CD14-positive monocyte (primary cell): Measurements from ENCODE around the gene ALKAL2. TPM values are rescaled to one million over a fixed set of nuclear protein-coding genes. Genes with fewer than 3 reads are reported as not detected.

Experiments used
- DNase-seq, 3 donors: peaks; one replicate each; pipeline ENCODE4 v3.0.0-alpha.2; 2011 to 2022
- H2AFZ ChIP-seq: 2 replicates; pipeline ENCODE4 v1.6.0; 2012; ENCODE audit warnings: mild to moderate bottlenecking, low read depth, low read length, inconsistent platforms; ENCODE audit not compliant: insufficient read depth, poor library complexity, severe bottlenecking
- H3K27ac ChIP-seq, 2 donors: 1 replicate in 1 of 2; 2 replicates in 1 of 2; pipeline ENCODE4 v1.5.1; 2012 to 2013; ENCODE audit warnings: low read length in 2 of 2, control low read depth in 1 of 2, inconsistent platforms in 1 of 2, low read depth in 1 of 2, mild to moderate bottlenecking in 1 of 2
- H3K27me3 ChIP-seq, 2 donors: one replicate each; pipeline versions ENCODE4 v1.6.0 to v1.6.1; 2011 to 2013; ENCODE audit warnings: low read length in 2 of 2; ENCODE audit not compliant: control insufficient read depth in 2 of 2, insufficient read depth in 2 of 2
- H3K36me3 ChIP-seq, 2 donors: replicated peaks in 1 of 2; 1 replicate in 1 of 2; 2 replicates in 1 of 2; pipeline versions ENCODE4 v1.5.1 to v1.6.1; 2012 to 2013; ENCODE audit warnings: low read length in 2 of 2, control low read depth in 1 of 2, inconsistent platforms in 1 of 2, mild to moderate bottlenecking in 1 of 2; ENCODE audit not compliant: insufficient read depth in 2 of 2, control insufficient read depth in 1 of 2
- H3K4me1 ChIP-seq, 2 donors: 1 replicate in 1 of 2; 2 replicates in 1 of 2; pipeline versions ENCODE4 v1.5.1 to v1.6.1; 2012 to 2013; ENCODE audit warnings: low read length in 2 of 2, control low read depth in 1 of 2, inconsistent platforms in 1 of 2, mild to moderate bottlenecking in 1 of 2, moderate library complexity in 1 of 2; ENCODE audit not compliant: insufficient read depth in 2 of 2, control insufficient read depth in 1 of 2
- H3K4me2 ChIP-seq: replicated peaks from 2 replicates; pipeline ENCODE3; 2012; ENCODE audit warnings: low read length, moderate library complexity, mild to moderate bottlenecking; ENCODE audit not compliant: poor library complexity, severe bottlenecking; ENCODE audit errors: extremely low read depth
- H3K4me3 ChIP-seq, 3 experiments: fragments of 200-600 bp in 1 of 3; sonication (generic) in 1 of 3; replicated peaks in 1 of 3; 1 replicate in 2 of 3; 2 replicates in 1 of 3; pipeline ENCODE4 v1.5.1; 2011 to 2013; ENCODE audit warnings: low read length in 3 of 3, mild to moderate bottlenecking in 3 of 3, control low read depth in 2 of 3, low read depth in 2 of 3, inconsistent platforms in 1 of 3, moderate library complexity in 1 of 3
- H3K79me2 ChIP-seq: 2 replicates; pipeline ENCODE4 v1.6.0; 2012; ENCODE audit warnings: mild to moderate bottlenecking, control low read depth, inconsistent platforms, low read length, moderate library complexity; ENCODE audit not compliant: insufficient read depth
- H3K9ac ChIP-seq: 2 replicates; pipeline ENCODE4 v1.6.0; 2017; ENCODE audit warnings: low read length, mild to moderate bottlenecking; ENCODE audit not compliant: insufficient read depth, poor library complexity, severe bottlenecking
- H3K9me3 ChIP-seq, 2 donors: replicated peaks in 1 of 2; 1 replicate in 1 of 2; 2 replicates in 1 of 2; pipeline versions ENCODE4 v1.5.1 to v1.6.1; 2012 to 2013; ENCODE audit warnings: low read length in 2 of 2, control low read depth in 1 of 2; ENCODE audit not compliant: control insufficient read depth in 1 of 2, insufficient read depth in 1 of 2
- H4K20me1 ChIP-seq: 2 replicates; pipeline ENCODE4 v1.6.0; 2012; ENCODE audit warnings: mild to moderate bottlenecking, low read length, control low read depth, moderate library complexity; ENCODE audit not compliant: insufficient read depth
- H3K27ac Mint-ChIP-seq, 7 donors: one replicate each; pipeline ENCODE4 v1.8.0; 2020; ENCODE audit warnings: mild to moderate bottlenecking in 7 of 7, mixed read lengths in 7 of 7, moderate library complexity in 6 of 7, inconsistent platforms in 2 of 7
- H3K27me3 Mint-ChIP-seq, 3 donors: one replicate each; pipeline ENCODE4 v1.8.0; 2021 to 2022; ENCODE audit warnings: low read depth in 3 of 3, mild to moderate bottlenecking in 3 of 3, mixed read lengths in 3 of 3, moderate library complexity in 3 of 3, inconsistent platforms in 1 of 3
- H3K36me3 Mint-ChIP-seq, 2 donors: one replicate each; pipeline ENCODE4 v1.8.0; 2020; ENCODE audit warnings: mixed read lengths in 2 of 2, inconsistent platforms in 1 of 2, mild to moderate bottlenecking in 1 of 2
- H3K4me1 Mint-ChIP-seq: one replicate; pipeline ENCODE4 v1.8.0; 2020; ENCODE audit warnings: mild to moderate bottlenecking, mixed read lengths
- H3K4me3 Mint-ChIP-seq, 2 donors: one replicate each; pipeline ENCODE4 v1.8.0; 2020; ENCODE audit warnings: mild to moderate bottlenecking in 2 of 2, mixed read lengths in 2 of 2, moderate library complexity in 1 of 2
- H3K9me3 Mint-ChIP-seq, 7 donors: one replicate each; pipeline ENCODE4 v1.8.0; 2020 to 2022; ENCODE audit warnings: mixed read lengths in 7 of 7, mild to moderate bottlenecking in 6 of 7, moderate library complexity in 6 of 7, inconsistent platforms in 2 of 7
- WGBS: methylation state at CpG from one replicate; pipeline ENCODE4 v1.1.5; 2013; ENCODE audit warnings: missing lambda C conversion rate; ENCODE audit not compliant: insufficient coverage; 5-methylcytosine and 5-hydroxymethylcytosine counted together
- intact Hi-C, 2 donors: fragments of 100-400 bp; cut with micrococcal nuclease; formaldehyde crosslinking; loops; one replicate each; pipeline versions ENCODE4 v1.15.0 to v1.15.1; 2023
- polyA plus RNA-seq, 3 donors: library from polyadenylated mRNA; depleted of rRNA in 1 of 3; unstranded in 2 of 3; stranded (reverse) in 1 of 3; fragments of 300-500 nt in 2 of 3; fragments of >200 nt in 1 of 3; fragmentation: Illumina TruSeq in 2 of 3; gene quantifications; 1 replicate in 2 of 3; 2 replicates in 1 of 3; pipeline ENCODE4 v1.2.3, GENCODE V29; 2012 to 2021
- TF ChIP-seq, protein P1 (sequence below): fragments of 200-600 bp; IDR thresholded peaks from one replicate; pipeline ENCODE4 v1.8.0; 2022; ENCODE audit warnings: antibody characterized with exemption, mild to moderate bottlenecking

ALKAL2 gene
- polyA plus RNA-seq, 3 donors = not detected

DNA sequence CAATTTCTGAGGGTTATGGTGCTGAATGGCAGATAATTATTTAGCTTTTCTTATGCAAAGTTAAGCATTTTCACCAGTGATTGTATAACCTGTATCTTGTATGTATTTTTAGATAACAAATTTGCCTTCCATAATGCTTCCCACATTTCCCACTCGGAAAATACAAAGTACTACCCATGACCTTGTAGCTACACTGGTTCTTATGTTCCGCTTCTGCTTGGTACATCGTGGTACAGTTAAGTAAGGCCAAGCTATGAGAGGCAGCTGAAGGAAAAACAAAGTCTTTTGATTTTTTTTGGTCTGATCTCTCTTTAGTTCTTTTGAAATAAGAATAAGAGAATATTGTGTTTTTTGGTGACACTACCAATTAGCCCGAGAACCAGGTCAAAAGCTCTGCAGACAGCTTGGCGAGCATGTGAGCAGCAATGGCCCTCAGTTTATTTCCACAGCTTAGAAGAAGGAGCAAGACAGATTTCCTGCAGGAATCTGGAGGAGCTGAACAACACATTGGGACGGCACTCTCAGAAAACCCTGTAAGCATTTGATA is 50.8 kb downstream of the ALKAL2 start:
- Histone ChIP-seq H3K27ac (no peak overlapping the region), H3K79me2 (no peaks in the 10 kb centered on the region), H3K4me3 (no peak overlapping the region), H4K20me1 (no peaks in the 10 kb centered on the region), H3K36me3 (no peaks in the 10 kb centered on the region), H3K9ac (no peak overlapping the region), H3K4me1 (no peaks in the 10 kb centered on the region), H2AFZ (no peak overlapping the region), H3K27me3 (no peaks in the 10 kb centered on the region), H3K9me3 (no peaks in the 10 kb centered on the region), H3K4me2 (no peak overlapping the region)
- peaks cover 17 to 19% of the 10 kb centered on the region in 2 donors for H3K36me3 Mint-ChIP-seq
- intact Hi-C loops = no loop called here
- no peaks in the 10 kb centered on the region for H3K4me1 Mint-ChIP-seq
- 97% methylated on average over 2 of the region's 6 CpGs for WGBS
- no peak overlapping the region for H3K4me3 Mint-ChIP-seq
- no peak overlapping the region for H3K27ac Mint-ChIP-seq
- peaks cover 0 to 3% (median 0%) of the 10 kb centered on the region in 3 donors for H3K27me3 Mint-ChIP-seq
- no peak for DNase-seq
- TF ChIP-seq, protein P1, sequence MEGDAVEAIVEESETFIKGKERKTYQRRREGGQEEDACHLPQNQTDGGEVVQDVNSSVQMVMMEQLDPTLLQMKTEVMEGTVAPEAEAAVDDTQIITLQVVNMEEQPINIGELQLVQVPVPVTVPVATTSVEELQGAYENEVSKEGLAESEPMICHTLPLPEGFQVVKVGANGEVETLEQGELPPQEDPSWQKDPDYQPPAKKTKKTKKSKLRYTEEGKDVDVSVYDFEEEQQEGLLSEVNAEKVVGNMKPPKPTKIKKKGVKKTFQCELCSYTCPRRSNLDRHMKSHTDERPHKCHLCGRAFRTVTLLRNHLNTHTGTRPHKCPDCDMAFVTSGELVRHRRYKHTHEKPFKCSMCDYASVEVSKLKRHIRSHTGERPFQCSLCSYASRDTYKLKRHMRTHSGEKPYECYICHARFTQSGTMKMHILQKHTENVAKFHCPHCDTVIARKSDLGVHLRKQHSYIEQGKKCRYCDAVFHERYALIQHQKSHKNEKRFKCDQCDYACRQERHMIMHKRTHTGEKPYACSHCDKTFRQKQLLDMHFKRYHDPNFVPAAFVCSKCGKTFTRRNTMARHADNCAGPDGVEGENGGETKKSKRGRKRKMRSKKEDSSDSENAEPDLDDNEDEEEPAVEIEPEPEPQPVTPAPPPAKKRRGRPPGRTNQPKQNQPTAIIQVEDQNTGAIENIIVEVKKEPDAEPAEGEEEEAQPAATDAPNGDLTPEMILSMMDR = no peak
- H3K9me3 Mint-ChIP-seq = peaks cover 0 to 5% (median 0%) of the 10 kb centered on the region in 7 donors

DNA sequence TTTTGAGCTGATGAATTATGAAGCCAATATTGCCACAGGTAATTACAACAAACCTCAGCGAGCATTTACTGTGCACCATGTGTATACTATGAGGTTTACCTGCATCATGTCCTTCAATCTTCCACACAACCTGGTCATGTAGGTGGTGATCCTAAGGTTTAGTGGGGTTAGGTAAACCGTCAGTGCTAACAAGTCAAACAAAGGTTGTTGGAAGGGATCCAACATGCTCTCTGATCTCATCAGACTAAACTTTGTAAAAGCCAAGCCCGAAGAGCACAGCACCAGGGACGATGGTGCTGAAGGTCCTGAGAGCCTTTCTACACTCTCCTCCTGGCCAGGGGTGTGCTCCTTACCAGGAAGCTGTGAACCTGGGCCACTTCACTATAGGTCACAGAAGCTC is 53.5 kb downstream of the ALKAL2 start:
- no peak overlapping the region for H3K9ac ChIP-seq
- H3K9me3 Mint-ChIP-seq = no peaks in the 10 kb centered on the region
- TF ChIP-seq, protein P1 = no peak
- no peak overlapping the region for H3K4me3 ChIP-seq
- intact Hi-C loops = no loop called here
- no peaks in the 10 kb centered on the region for H3K27me3 ChIP-seq
- H3K27ac Mint-ChIP-seq = no peak overlapping the region
- peaks cover 0 to 3% (median 0%) of the 10 kb centered on the region in 3 donors for H3K27me3 Mint-ChIP-seq
- no peak for DNase-seq
- no peak overlapping the region for H3K27ac ChIP-seq
- H4K20me1 ChIP-seq = no peaks in the 10 kb centered on the region
- no peak overlapping the region for H3K4me2 ChIP-seq
- H2AFZ ChIP-seq = no peak overlapping the region
- peaks cover 15 to 16% of the 10 kb centered on the region in 2 donors for H3K36me3 Mint-ChIP-seq
- no peaks in the 10 kb centered on the region for H3K9me3 ChIP-seq
- no peaks in the 10 kb centered on the region for H3K4me1 Mint-ChIP-seq
- H3K79me2 ChIP-seq = no peaks in the 10 kb centered on the region
- H3K4me1 ChIP-seq = no peaks in the 10 kb centered on the region
- H3K36me3 ChIP-seq = peaks cover 0 to 11% of the 10 kb centered on the region in 2 donors
- WGBS = 86% methylated on average over 2 of the region's 4 CpGs
- H3K4me3 Mint-ChIP-seq = no peak overlapping the region
